Measurements from ENCODE around the gene PRR20D. TPM values are rescaled to one million over a fixed set of nuclear protein-coding genes. Genes with fewer than 3 reads are reported as not detected.

PRR20D gene
- total RNA-seq, result not detected in 2 replicates

DNA sequence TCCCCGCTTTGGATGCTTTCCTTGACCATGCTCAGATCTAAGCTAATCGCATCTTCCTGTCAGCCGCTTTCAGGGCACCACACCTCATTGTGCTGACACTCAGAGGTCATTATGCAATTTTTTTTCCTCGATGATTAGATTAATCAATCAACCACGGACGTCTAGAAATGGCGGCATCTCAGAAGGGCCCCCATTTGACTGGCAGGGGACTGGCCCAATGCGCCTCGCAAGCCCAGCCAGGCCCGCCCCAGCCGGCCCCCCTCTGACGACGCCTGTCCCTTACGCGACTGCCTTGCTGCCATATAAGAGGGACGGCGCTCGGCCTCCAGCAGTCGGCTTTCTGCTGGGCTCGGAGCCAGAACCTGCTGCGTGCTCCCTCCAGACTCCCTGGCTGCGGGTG is at the start of gene PRR20D:
Gene PRR20D (plus strand): TSS at position 301 of the 400 bp plus-strand sequence. CDS start 387 bp downstream, outside the sequence.

DNA sequence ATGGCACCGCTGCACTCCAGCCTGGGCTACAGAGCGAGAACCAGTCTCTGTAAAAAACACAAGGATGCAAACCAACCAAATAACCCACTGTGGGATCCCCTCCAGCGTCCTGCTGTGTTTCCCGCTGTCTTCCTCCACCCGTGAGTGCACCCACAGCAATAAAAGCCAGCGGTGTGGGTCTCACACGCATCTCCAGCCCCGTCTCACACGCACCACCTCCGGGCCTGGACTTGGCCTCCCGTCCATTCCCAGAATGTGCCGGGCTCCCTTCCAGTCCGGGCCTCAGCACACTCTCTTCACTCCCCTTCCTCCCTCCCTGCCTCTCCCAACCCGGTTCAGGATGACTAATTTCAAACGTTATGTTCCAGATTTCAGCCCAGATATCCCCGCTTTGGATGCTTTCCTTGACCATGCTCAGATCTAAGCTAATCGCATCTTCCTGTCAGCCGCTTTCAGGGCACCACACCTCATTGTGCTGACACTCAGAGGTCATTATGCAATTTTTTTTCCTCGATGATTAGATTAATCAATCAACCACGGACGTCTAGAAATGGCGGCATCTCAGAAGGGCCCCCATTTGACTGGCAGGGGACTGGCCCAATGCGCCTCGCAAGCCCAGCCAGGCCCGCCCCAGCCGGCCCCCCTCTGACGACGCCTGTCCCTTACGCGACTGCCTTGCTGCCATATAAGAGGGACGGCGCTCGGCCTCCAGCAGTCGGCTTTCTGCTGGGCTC is 20.0 kb upstream of the PRR20D start, which contains the start of gene PRR20A:
Gene PRR20A (plus strand): TSS at position 684 of the 734 bp plus-strand sequence. CDS start 387 bp downstream, outside the sequence.

DNA sequence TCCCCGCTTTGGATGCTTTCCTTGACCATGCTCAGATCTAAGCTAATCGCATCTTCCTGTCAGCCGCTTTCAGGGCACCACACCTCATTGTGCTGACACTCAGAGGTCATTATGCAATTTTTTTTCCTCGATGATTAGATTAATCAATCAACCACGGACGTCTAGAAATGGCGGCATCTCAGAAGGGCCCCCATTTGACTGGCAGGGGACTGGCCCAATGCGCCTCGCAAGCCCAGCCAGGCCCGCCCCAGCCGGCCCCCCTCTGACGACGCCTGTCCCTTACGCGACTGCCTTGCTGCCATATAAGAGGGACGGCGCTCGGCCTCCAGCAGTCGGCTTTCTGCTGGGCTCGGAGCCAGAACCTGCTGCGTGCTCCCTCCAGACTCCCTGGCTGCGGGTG is 13.2 kb upstream of the PRR20D start, which contains the start of gene PRR20B:
Gene PRR20B (plus strand): TSS at position 301 of the 400 bp plus-strand sequence. CDS start 387 bp downstream, outside the sequence.

DNA sequence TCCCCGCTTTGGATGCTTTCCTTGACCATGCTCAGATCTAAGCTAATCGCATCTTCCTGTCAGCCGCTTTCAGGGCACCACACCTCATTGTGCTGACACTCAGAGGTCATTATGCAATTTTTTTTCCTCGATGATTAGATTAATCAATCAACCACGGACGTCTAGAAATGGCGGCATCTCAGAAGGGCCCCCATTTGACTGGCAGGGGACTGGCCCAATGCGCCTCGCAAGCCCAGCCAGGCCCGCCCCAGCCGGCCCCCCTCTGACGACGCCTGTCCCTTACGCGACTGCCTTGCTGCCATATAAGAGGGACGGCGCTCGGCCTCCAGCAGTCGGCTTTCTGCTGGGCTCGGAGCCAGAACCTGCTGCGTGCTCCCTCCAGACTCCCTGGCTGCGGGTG is 6.7 kb upstream of the PRR20D start, which contains the start of gene PRR20C:
Gene PRR20C (plus strand): TSS at position 301 of the 400 bp plus-strand sequence. CDS start 387 bp downstream, outside the sequence.

GRCh38 chr13:57166897-57167296 is 6.5 kb downstream of the PRR20D start, which contains the start of gene PRR20E:
Gene PRR20E, plus strand, starts transcription at chr13:57167197. Its CDS starts 387 bp downstream, at chr13:57167584.

Other genes with a start within 250 kb of the PRR20D start
- not detected in 2 replicates for gene PRR20A, start 19.7 kb upstream of the PRR20D start, total RNA-seq
- not detected in 2 replicates for gene PRR20B, start 13.1 kb upstream of the PRR20D start, total RNA-seq
- gene PRR20C, start 6.6 kb upstream of the PRR20D start, total RNA-seq, result not detected in 2 replicates
- gene PRR20E, start 6.6 kb downstream of the PRR20D start, total RNA-seq, result not detected in 2 replicates